H9 (cell line): ENCODE data around the gene PTPN7. TPM values are rescaled to one million over a fixed set of nuclear protein-coding genes. Genes with fewer than 3 reads are reported as not detected.

Experiments used
- DNase-seq: peaks from one replicate; pipeline ENCODE4 v3.0.0-alpha.2; 2017
- H2AFZ ChIP-seq: one replicate; pipeline ENCODE4 v1.6.1; 2013; ENCODE audit warnings: mild to moderate bottlenecking, low read length, control low read depth, moderate library complexity
- H2AK5ac ChIP-seq: 2 replicates; pipeline ENCODE4 v1.6.1; 2013; ENCODE audit warnings: low read length, control low read depth, mixed read lengths; ENCODE audit not compliant: insufficient read length
- H2BK120ac ChIP-seq: one replicate; pipeline ENCODE4 v1.6.1; 2013; ENCODE audit warnings: low read depth, mild to moderate bottlenecking, low read length, control low read depth, inconsistent platforms; ENCODE audit not compliant: poor library complexity, severe bottlenecking
- H2BK12ac ChIP-seq: 2 replicates; pipeline ENCODE4 v1.6.1; 2013; ENCODE audit warnings: low read length, control low read depth, mixed read lengths, low read depth; ENCODE audit not compliant: insufficient read length
- H2BK15ac ChIP-seq: 2 replicates; pipeline ENCODE4 v1.6.1; 2013; ENCODE audit warnings: low read depth, low read length, control low read depth
- H2BK20ac ChIP-seq: one replicate; pipeline ENCODE4 v1.6.1; 2013; ENCODE audit warnings: low read depth, mild to moderate bottlenecking, low read length, control low read depth, inconsistent platforms; ENCODE audit not compliant: poor library complexity, severe bottlenecking
- H2BK5ac ChIP-seq: 2 replicates; pipeline ENCODE4 v1.6.1; 2013; ENCODE audit warnings: low read length, control low read depth, mixed read lengths; ENCODE audit not compliant: insufficient read length
- H3K14ac ChIP-seq: 2 replicates; pipeline ENCODE4 v1.6.1; 2013; ENCODE audit warnings: low read length, control low read depth; ENCODE audit not compliant: insufficient read depth
- H3K18ac ChIP-seq: 2 replicates; pipeline ENCODE4 v1.6.1; 2013; ENCODE audit warnings: low read depth, mild to moderate bottlenecking, mixed read lengths, low read length, control low read depth; ENCODE audit not compliant: insufficient read length
- H3K23ac ChIP-seq: 2 replicates; pipeline ENCODE4 v1.6.1; 2013; ENCODE audit warnings: low read length, control low read depth, mixed read lengths, low read depth; ENCODE audit not compliant: insufficient read length
- H3K23me2 ChIP-seq: 2 replicates; pipeline ENCODE4 v1.6.1; 2013; ENCODE audit warnings: low read depth, mild to moderate bottlenecking, mixed read lengths, low read length, control low read depth; ENCODE audit not compliant: insufficient read length, poor library complexity, severe bottlenecking
- H3K27ac ChIP-seq: 2 replicates; pipeline ENCODE4 v1.5.1; 2013; ENCODE audit warnings: low read length, control low read depth, mixed read lengths, low read depth; ENCODE audit not compliant: insufficient read length
- H3K27me3 ChIP-seq: 2 replicates; pipeline ENCODE4 v1.6.1; 2013; ENCODE audit warnings: low read length, control low read depth, inconsistent platforms; ENCODE audit not compliant: insufficient read depth
- H3K4ac ChIP-seq: 2 replicates; pipeline ENCODE4 v1.6.1; 2013; ENCODE audit warnings: low read depth, mild to moderate bottlenecking, control low read depth, inconsistent platforms, low read length, moderate library complexity
- H3K4me1 ChIP-seq: 2 replicates; pipeline ENCODE4 v1.6.1; 2013; ENCODE audit warnings: low read length, control low read depth, inconsistent platforms; ENCODE audit not compliant: insufficient read depth
- H3K4me2 ChIP-seq: 2 replicates; pipeline ENCODE4 v1.6.1; 2013; ENCODE audit warnings: low read length, control low read depth, mixed read lengths; ENCODE audit not compliant: insufficient read length, insufficient read depth
- H3K56ac ChIP-seq: 2 replicates; pipeline ENCODE4 v1.6.1; 2013; ENCODE audit warnings: low read depth, mild to moderate bottlenecking, mixed read lengths, low read length, control low read depth; ENCODE audit not compliant: insufficient read length
- H3K79me1 ChIP-seq: 2 replicates; pipeline ENCODE4 v1.6.1; 2013; ENCODE audit warnings: low read depth, mild to moderate bottlenecking, moderate library complexity, low read length, control low read depth, inconsistent platforms; ENCODE audit not compliant: insufficient read depth, poor library complexity, severe bottlenecking
- H3K79me2 ChIP-seq: 2 replicates; pipeline ENCODE4 v1.6.1; 2013; ENCODE audit warnings: low read length, control low read depth, inconsistent platforms; ENCODE audit not compliant: insufficient read depth
- H3K9ac ChIP-seq: 2 replicates; pipeline ENCODE4 v1.6.1; 2013; ENCODE audit warnings: low read length, control low read depth, mixed read lengths; ENCODE audit not compliant: insufficient read length; ENCODE audit errors: extremely low read depth
- H3K9me3 ChIP-seq: one replicate; pipeline ENCODE4 v1.6.1; 2013; ENCODE audit warnings: low read depth, low read length, inconsistent platforms; ENCODE audit not compliant: control insufficient read depth
- H3T11ph ChIP-seq: one replicate; pipeline ENCODE4 v1.6.1; 2013; ENCODE audit warnings: mild to moderate bottlenecking, low read length, control low read depth, inconsistent platforms
- H4K20me1 ChIP-seq: one replicate; pipeline ENCODE4 v1.6.1; 2013; ENCODE audit not compliant: control insufficient read depth, insufficient read length, insufficient read depth
- H4K5ac ChIP-seq: 2 replicates; pipeline ENCODE4 v1.6.1; 2013; ENCODE audit warnings: low read depth, mild to moderate bottlenecking, mixed read lengths, low read length, control low read depth; ENCODE audit not compliant: insufficient read length
- H4K8ac ChIP-seq: replicated peaks from 2 replicates; pipeline ENCODE4 v1.6.1; 2013; ENCODE audit warnings: low read length, control low read depth, mixed read lengths, low read depth; ENCODE audit not compliant: insufficient read length
- H4K91ac ChIP-seq: 2 replicates; pipeline ENCODE4 v1.6.1; 2013; ENCODE audit warnings: low read depth, mild to moderate bottlenecking, moderate library complexity, mixed read lengths, low read length, control low read depth; ENCODE audit not compliant: insufficient read length
- H3K27ac Mint-ChIP-seq, 3 experiments: 2 replicates in 2 of 3; 3 replicates in 1 of 3; pipeline ENCODE4 v1.8.0; 2020 to 2021; ENCODE audit warnings: mixed read lengths in 3 of 3, mild to moderate bottlenecking in 1 of 3, moderate library complexity in 1 of 3
- H3K27me3 Mint-ChIP-seq: 2 replicates; pipeline ENCODE4 v1.8.0; 2021; ENCODE audit warnings: low read depth, mild to moderate bottlenecking, moderate library complexity, mixed read lengths
- H3K36me3 Mint-ChIP-seq, 3 experiments: 2 replicates in 2 of 3; 3 replicates in 1 of 3; pipeline ENCODE4 v1.8.0; 2020 to 2021; ENCODE audit warnings: low read depth in 3 of 3, mixed read lengths in 3 of 3; ENCODE audit not compliant: insufficient read depth in 1 of 3
- H3K4me1 Mint-ChIP-seq, 2 experiments: 2 replicates each; pipeline ENCODE4 v1.8.0; 2020; ENCODE audit warnings: mixed read lengths in 2 of 2
- H3K4me3 Mint-ChIP-seq, 2 experiments: 2 replicates in 1 of 2; 3 replicates in 1 of 2; pipeline ENCODE4 v1.8.0; 2020 to 2021; ENCODE audit warnings: mild to moderate bottlenecking in 2 of 2, mixed read lengths in 2 of 2, moderate library complexity in 1 of 2
- H3K9me3 Mint-ChIP-seq, 2 experiments: 2 replicates in 1 of 2; 3 replicates in 1 of 2; pipeline ENCODE4 v1.8.0; 2020; ENCODE audit warnings: mild to moderate bottlenecking in 2 of 2, mixed read lengths in 2 of 2, moderate library complexity in 1 of 2
- CTCF ChIP-seq: fragments of 200-600 bp; sonication (generic); conservative IDR thresholded peaks from 3 replicates; pipeline ENCODE4 v1.8.0; 2021; ENCODE audit warnings: antibody characterized with exemption, mild to moderate bottlenecking
- WGBS: extraction: QIAGEN DNeasy Blood & Tissue Kit; methylation state at CpG from one replicate; pipeline ENCODE4 v1.1.7; 2013; ENCODE audit warnings: missing lambda C conversion rate, low lambda C conversion rate, mixed read lengths; ENCODE audit not compliant: insufficient read length; ENCODE audit errors: extremely low coverage; 5-methylcytosine and 5-hydroxymethylcytosine counted together
- total RNA-seq: library from RNA; stranded (reverse); gene quantifications from 2 replicates; pipeline ENCODE4 v1.2.1, GENCODE V29; 2021

PTPN7 gene
- total RNA-seq, 1 experiment from 2014 or later = 0.72 TPM

GRCh38 chr1:202149566-202149965 lies 10.8 kb downstream of the PTPN7 start:
- Histone ChIP-seq H3K27ac (no peak overlapping the region), H2AK5ac (no peak overlapping the region), H3K4me1 (peaks cover 3% of the 10 kb centered on the region; the same call in 1 of the 2 replicates), H2BK12ac (no peak overlapping the region), H2BK120ac (no peak overlapping the region), H2BK20ac (no peak overlapping the region), H3K9ac (no peak overlapping the region), H2BK15ac (no peak overlapping the region), H3K4ac (no peak overlapping the region), H4K91ac (no peak overlapping the region), H3K27me3 (no peaks in the 10 kb centered on the region; the same call in 1 of the 2 replicates), H4K5ac (no peak overlapping the region), H3K23me2 (peaks cover 8% of the 10 kb centered on the region), H3K79me1 (no peaks in the 10 kb centered on the region), H3K23ac (no peak overlapping the region), H2AFZ (no peak overlapping the region), H4K8ac (no peak overlapping the region), H3K56ac (no peak overlapping the region), H4K20me1 (no peaks in the 10 kb centered on the region), H3T11ph (no peak overlapping the region), H3K18ac (no peak overlapping the region), H3K9me3 (no peaks in the 10 kb centered on the region), H3K14ac (no peak overlapping the region), H3K4me2 (no peak overlapping the region), H3K79me2 (no peaks in the 10 kb centered on the region), H2BK5ac (no peak overlapping the region)
- no peaks in the 10 kb centered on the region for H3K9me3 Mint-ChIP-seq
- TF ChIP-seq CTCF = no peak
- no peaks in the 10 kb centered on the region for H3K36me3 Mint-ChIP-seq
- peaks cover 17% of the 10 kb centered on the region for H3K27me3 Mint-ChIP-seq
- no peak for DNase-seq
- whole genome bisulfite sequencing = no CpG with 5 or more reads among the region's 4 CpGs
- H3K4me1 Mint-ChIP-seq = peaks cover 15 to 28% of the 10 kb centered on the region in 2 experiments
- H3K27ac Mint-ChIP-seq = no peak overlapping the region
- no peak overlapping the region for H3K4me3 Mint-ChIP-seq
